DOHH2 (cell line): ENCODE measurements around the gene EMC8.

Source experiments
- CTCF ChIP-seq: fragments of 200-600 bp; sonication (generic); IDR thresholded peaks from one replicate; pipeline ENCODE4 v1.5.1; 2014; ENCODE audit warnings: antibody characterized with exemption, mild to moderate bottlenecking, low read depth, low read length; ENCODE audit not compliant: poor library complexity, severe bottlenecking
- EZH2phosphoT487 ChIP-seq: fragments of 200-600 bp; sonication (generic); IDR thresholded peaks from 2 replicates; pipeline ENCODE4 v1.6.1; 2017; ENCODE audit warnings: borderline replicate concordance, mild to moderate bottlenecking, antibody characterized with exemption, low read length, moderate library complexity, mixed read lengths

- TF ChIP-seq CTCF = no peak
- TF ChIP-seq EZH2phosphoT487 = no peak
These were observed 31.1 kb downstream of the EMC8 start for GRCh38 chr16:85768199-85768598.
